ENCODE data around the gene ENDOV.

ENDOV gene

GRCh38 chr17:80416260-80416939 is 1.4 kb downstream of the ENDOV start:
- no peaks in the 10 kb centered on the region for H3K9me3 ChIP-seq (ENCODE audit: control insufficient read depth, low read length)
- 91 to 96% methylated on average over 6 to 7 of the region's 7 CpGs for WGBS, 2 experiments (ENCODE audit: insufficient coverage in 2 of 2)
- H3K36me3 ChIP-seq (ENCODE audit: control insufficient read depth, insufficient read depth, low read length) = peaks cover 22% of the 10 kb centered on the region
- no peak overlapping the region for H3K27ac ChIP-seq (ENCODE audit: low read depth, low read length, severe bottlenecking)
- H3K4me3 ChIP-seq (ENCODE audit: extremely low read depth, insufficient read depth, low read length, poor library complexity, severe bottlenecking) = peak overlapping the region; percentile 92
- H3K4me1 ChIP-seq (ENCODE audit: control insufficient read depth, insufficient read depth, low read length, poor library complexity, severe bottlenecking) = no peaks in the 10 kb centered on the region

- Histone ChIP-seq H3K27ac (ENCODE audit: low read depth, low read length, severe bottlenecking) (no peak overlapping the region), H3K9me3 (ENCODE audit: control insufficient read depth, low read length) (no peaks in the 10 kb centered on the region), H3K4me1 (ENCODE audit: control insufficient read depth, insufficient read depth, low read length, poor library complexity, severe bottlenecking) (no peaks in the 10 kb centered on the region), H3K4me3 (ENCODE audit: extremely low read depth, insufficient read depth, low read length, poor library complexity, severe bottlenecking) (no peak overlapping the region), H3K36me3 (ENCODE audit: control insufficient read depth, insufficient read depth, low read length) (peaks cover 22% of the 10 kb centered on the region)
- 97 to 98% methylated on average over 5 to 6 of the region's 6 CpGs for WGBS, 2 experiments (ENCODE audit: insufficient coverage in 2 of 2)
These were observed 1.9 kb downstream of the ENDOV start for GRCh38 chr17:80416940-80417293.

GRCh38 chr17:80418589-80418988 is 3.6 kb downstream of the ENDOV start:
- H3K4me3 ChIP-seq (ENCODE audit: extremely low read depth, insufficient read depth, low read length, poor library complexity, severe bottlenecking) = no peak overlapping the region
- WGBS, 2 experiments (ENCODE audit: insufficient coverage in 2 of 2) = 97 to 99% methylated on average over 10 of the region's 11 CpGs
- H3K4me1 ChIP-seq (ENCODE audit: control insufficient read depth, insufficient read depth, low read length, poor library complexity, severe bottlenecking) = no peaks in the 10 kb centered on the region
- H3K9me3 ChIP-seq (ENCODE audit: control insufficient read depth, low read length) = no peaks in the 10 kb centered on the region
- peaks cover 22% of the 10 kb centered on the region for H3K36me3 ChIP-seq (ENCODE audit: control insufficient read depth, insufficient read depth, low read length)
- H3K27ac ChIP-seq (ENCODE audit: low read depth, low read length, severe bottlenecking) = no peak overlapping the region

- 90 to 95% methylated on average over 11 of the region's 11 CpGs for WGBS, 2 experiments (ENCODE audit: insufficient coverage in 2 of 2)
- Histone ChIP-seq H3K27ac (ENCODE audit: low read depth, low read length, severe bottlenecking) (no peak overlapping the region), H3K4me3 (ENCODE audit: extremely low read depth, insufficient read depth, low read length, poor library complexity, severe bottlenecking) (no peak overlapping the region), H3K36me3 (ENCODE audit: control insufficient read depth, insufficient read depth, low read length) (peaks cover 22% of the 10 kb centered on the region), H3K9me3 (ENCODE audit: control insufficient read depth, low read length) (no peaks in the 10 kb centered on the region), H3K4me1 (ENCODE audit: control insufficient read depth, insufficient read depth, low read length, poor library complexity, severe bottlenecking) (no peaks in the 10 kb centered on the region)
These were observed 4.3 kb downstream of the ENDOV start for GRCh38 chr17:80419255-80419654.

GRCh38 chr17:80421381-80422090 is 6.6 kb downstream of the ENDOV start:
- no peak overlapping the region for H3K4me3 ChIP-seq (ENCODE audit: extremely low read depth, insufficient read depth, low read length, poor library complexity, severe bottlenecking)
- peaks cover 22% of the 10 kb centered on the region for H3K36me3 ChIP-seq (ENCODE audit: control insufficient read depth, insufficient read depth, low read length)
- 73 to 88% methylated on average over 6 to 10 of the region's 20 CpGs for WGBS, 2 experiments (ENCODE audit: insufficient coverage in 2 of 2)

GRCh38 chr17:80422276-80422675 is 7.3 kb downstream of the ENDOV start:
- Histone ChIP-seq H3K4me1 (ENCODE audit: control insufficient read depth, insufficient read depth, low read length, poor library complexity, severe bottlenecking) (peaks cover under 1% of the 10 kb centered on the region), H3K9me3 (ENCODE audit: control insufficient read depth, low read length) (no peaks in the 10 kb centered on the region), H3K36me3 (ENCODE audit: control insufficient read depth, insufficient read depth, low read length) (peaks cover 18% of the 10 kb centered on the region), H3K4me3 (ENCODE audit: extremely low read depth, insufficient read depth, low read length, poor library complexity, severe bottlenecking) (no peak overlapping the region), H3K27ac (ENCODE audit: low read depth, low read length, severe bottlenecking) (no peak overlapping the region)
- 93 to 95% methylated on average over 17 to 18 of the region's 18 CpGs for WGBS, 2 experiments (ENCODE audit: insufficient coverage in 2 of 2)

More at GRCh38 chr17:80421381-80422090, 6.6 kb downstream of the ENDOV start:
- Histone ChIP-seq H3K27ac (ENCODE audit: low read depth, low read length, severe bottlenecking) (no peak overlapping the region), H3K4me1 (ENCODE audit: control insufficient read depth, insufficient read depth, low read length, poor library complexity, severe bottlenecking) (no peaks in the 10 kb centered on the region), H3K9me3 (ENCODE audit: control insufficient read depth, low read length) (no peaks in the 10 kb centered on the region)

GRCh38 chr17:80422981-80423380 is 8.0 kb downstream of the ENDOV start:
- Histone ChIP-seq H3K9me3 (ENCODE audit: control insufficient read depth, low read length) (no peaks in the 10 kb centered on the region), H3K4me3 (ENCODE audit: extremely low read depth, insufficient read depth, low read length, poor library complexity, severe bottlenecking) (no peak overlapping the region), H3K27ac (ENCODE audit: low read depth, low read length, severe bottlenecking) (no peak overlapping the region), H3K36me3 (ENCODE audit: control insufficient read depth, insufficient read depth, low read length) (peaks cover 11% of the 10 kb centered on the region), H3K4me1 (ENCODE audit: control insufficient read depth, insufficient read depth, low read length, poor library complexity, severe bottlenecking) (peaks cover 5% of the 10 kb centered on the region)
- WGBS, 2 experiments (ENCODE audit: insufficient coverage in 2 of 2) = 94 to 96% methylated on average over 20 of the region's 20 CpGs

GRCh38 chr17:80423536-80424225 is 8.7 kb downstream of the ENDOV start:
- Histone ChIP-seq H3K36me3 (ENCODE audit: control insufficient read depth, insufficient read depth, low read length) (peaks cover 5% of the 10 kb centered on the region), H3K27ac (ENCODE audit: low read depth, low read length, severe bottlenecking) (no peak overlapping the region), H3K4me1 (ENCODE audit: control insufficient read depth, insufficient read depth, low read length, poor library complexity, severe bottlenecking) (peaks cover 5% of the 10 kb centered on the region), H3K4me3 (ENCODE audit: extremely low read depth, insufficient read depth, low read length, poor library complexity, severe bottlenecking) (no peak overlapping the region), H3K9me3 (ENCODE audit: control insufficient read depth, low read length) (no peaks in the 10 kb centered on the region)
- 88 to 96% methylated on average over 9 to 11 of the region's 13 CpGs for WGBS, 2 experiments (ENCODE audit: insufficient coverage in 2 of 2)

- H3K36me3 ChIP-seq (ENCODE audit: control insufficient read depth, insufficient read depth, low read length) = peaks cover 5% of the 10 kb centered on the region
- WGBS, 2 experiments (ENCODE audit: insufficient coverage in 2 of 2) = 94 to 95% methylated on average over 8 of the region's 8 CpGs
- peaks cover 5% of the 10 kb centered on the region for H3K4me1 ChIP-seq (ENCODE audit: control insufficient read depth, insufficient read depth, low read length, poor library complexity, severe bottlenecking)
- no peak overlapping the region for H3K27ac ChIP-seq (ENCODE audit: low read depth, low read length, severe bottlenecking)
- H3K4me3 ChIP-seq (ENCODE audit: extremely low read depth, insufficient read depth, low read length, poor library complexity, severe bottlenecking) = no peak overlapping the region
- no peaks in the 10 kb centered on the region for H3K9me3 ChIP-seq (ENCODE audit: control insufficient read depth, low read length)
These were observed 9.3 kb downstream of the ENDOV start for GRCh38 chr17:80424261-80424660.

GRCh38 chr17:80424878-80425765 is 10.2 kb downstream of the ENDOV start:
- H3K36me3 ChIP-seq (ENCODE audit: control insufficient read depth, insufficient read depth, low read length) = peaks cover under 1% of the 10 kb centered on the region
- 89 to 94% methylated on average over 15 to 20 of the region's 27 CpGs for whole genome bisulfite sequencing, 2 experiments (ENCODE audit: insufficient coverage in 2 of 2)
- no peaks in the 10 kb centered on the region for H3K9me3 ChIP-seq (ENCODE audit: control insufficient read depth, low read length)
- H3K4me3 ChIP-seq (ENCODE audit: extremely low read depth, insufficient read depth, low read length, poor library complexity, severe bottlenecking) = no peak overlapping the region
- H3K27ac ChIP-seq (ENCODE audit: low read depth, low read length, severe bottlenecking) = no peak overlapping the region
- peaks cover 5% of the 10 kb centered on the region for H3K4me1 ChIP-seq (ENCODE audit: control insufficient read depth, insufficient read depth, low read length, poor library complexity, severe bottlenecking)

Data from mesodermal cell (in vitro differentiated cells).